Measurements from ENCODE around the gene LIPG.

- no peak for TF ChIP-seq ZNF76 (tag by site-specific recombination; IDR thresholded peaks at IDR 0.05; ENCODE audit: borderline replicate concordance, low read depth)
- no peak for TF ChIP-seq CTCF (tag by site-specific recombination; IDR thresholded peaks at IDR 0.05)
- TF ChIP-seq ZNF707 (tag by site-specific recombination; IDR thresholded peaks at IDR 0.05), result no peak
- TF ChIP-seq ZBTB17 (tag by site-specific recombination; IDR thresholded peaks at IDR 0.05), result no peak
Measured at GRCh38 chr18:49515516-49515915, 46.3 kb upstream of the LIPG start.
